C4-2B (cell line): ENCODE results near the gene DLG2.

Experiments used
- ZFX ChIP-seq: fragments of 450-650 bp; IDR thresholded peaks from 2 replicates; pipeline ENCODE4 v1.6.1; 2017
- TF ChIP-seq, protein P1 (sequence below): fragments of 450-650 bp; conservative IDR thresholded peaks from 2 replicates; pipeline ENCODE4 v1.5.1; 2017; ENCODE audit warnings: mild to moderate bottlenecking

DNA sequence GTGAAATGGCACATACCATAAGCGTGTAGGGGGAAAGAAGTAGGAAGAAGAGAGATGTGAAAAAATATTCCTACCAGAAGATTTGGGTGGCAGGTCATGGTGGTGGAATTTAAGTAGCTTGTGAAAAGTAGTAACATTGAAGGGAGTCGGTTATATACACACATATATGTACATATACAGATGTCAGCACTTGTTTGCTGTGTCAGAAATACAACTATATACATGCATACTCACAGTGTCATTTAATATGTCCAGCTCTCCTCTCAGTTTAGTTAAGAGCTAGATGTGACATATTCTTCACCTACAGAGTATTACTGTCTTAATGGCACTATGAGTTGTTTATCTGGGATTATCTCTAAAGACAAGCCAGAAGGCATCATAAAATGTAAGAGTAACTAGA is 1353.6 kb downstream of the DLG2 start:
- TF ChIP-seq, protein P1, sequence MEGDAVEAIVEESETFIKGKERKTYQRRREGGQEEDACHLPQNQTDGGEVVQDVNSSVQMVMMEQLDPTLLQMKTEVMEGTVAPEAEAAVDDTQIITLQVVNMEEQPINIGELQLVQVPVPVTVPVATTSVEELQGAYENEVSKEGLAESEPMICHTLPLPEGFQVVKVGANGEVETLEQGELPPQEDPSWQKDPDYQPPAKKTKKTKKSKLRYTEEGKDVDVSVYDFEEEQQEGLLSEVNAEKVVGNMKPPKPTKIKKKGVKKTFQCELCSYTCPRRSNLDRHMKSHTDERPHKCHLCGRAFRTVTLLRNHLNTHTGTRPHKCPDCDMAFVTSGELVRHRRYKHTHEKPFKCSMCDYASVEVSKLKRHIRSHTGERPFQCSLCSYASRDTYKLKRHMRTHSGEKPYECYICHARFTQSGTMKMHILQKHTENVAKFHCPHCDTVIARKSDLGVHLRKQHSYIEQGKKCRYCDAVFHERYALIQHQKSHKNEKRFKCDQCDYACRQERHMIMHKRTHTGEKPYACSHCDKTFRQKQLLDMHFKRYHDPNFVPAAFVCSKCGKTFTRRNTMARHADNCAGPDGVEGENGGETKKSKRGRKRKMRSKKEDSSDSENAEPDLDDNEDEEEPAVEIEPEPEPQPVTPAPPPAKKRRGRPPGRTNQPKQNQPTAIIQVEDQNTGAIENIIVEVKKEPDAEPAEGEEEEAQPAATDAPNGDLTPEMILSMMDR = no peak
- TF ChIP-seq ZFX = no peak
